Nephron progenitor cell (in vitro differentiated cells): Measurements from ENCODE around the gene MTF2.
A peak's percentile ranks its signal among the peaks of the same experiment; 100 is the strongest.

Source experiments
- DNase-seq: peaks from one replicate; pipeline ENCODE4 v3.0.0; 2021
- H3K27ac Mint-ChIP-seq: 2 replicates; pipeline ENCODE4 v1.8.0; 2021; ENCODE audit warnings: mild to moderate bottlenecking, moderate library complexity, mixed read lengths
- H3K27me3 Mint-ChIP-seq: 2 replicates; pipeline ENCODE4 v1.8.0; 2021; ENCODE audit warnings: mild to moderate bottlenecking, low read depth, mixed read lengths; ENCODE audit not compliant: poor library complexity
- H3K36me3 Mint-ChIP-seq: 2 replicates; pipeline ENCODE4 v1.8.0; 2021; ENCODE audit warnings: low read depth, mixed read lengths
- H3K4me1 Mint-ChIP-seq: 2 replicates; pipeline ENCODE4 v1.8.0; 2021; ENCODE audit warnings: mixed read lengths
- H3K4me3 Mint-ChIP-seq: 2 replicates; pipeline ENCODE4 v1.8.0; 2021; ENCODE audit warnings: mild to moderate bottlenecking, moderate library complexity, mixed read lengths
- H3K9me3 Mint-ChIP-seq: 2 replicates; pipeline ENCODE4 v1.8.0; 2021; ENCODE audit warnings: mild to moderate bottlenecking, moderate library complexity, mixed read lengths
- CTCF ChIP-seq: fragments of 200-600 bp; sonication (generic); IDR thresholded peaks from 2 replicates; pipeline ENCODE4 v1.5.0; 2021; ENCODE audit warnings: antibody characterized with exemption

The MTF2 gene

GRCh38 chr1:93108335-93108734, 29.3 kb downstream of the MTF2 start:
- no peak for TF ChIP-seq CTCF
- DNase-seq, result no peak
- H3K27ac Mint-ChIP-seq, result no peak overlapping the region

GRCh38 chr1:93109578-93109977, 30.5 kb downstream of the MTF2 start:
- no peaks in the 10 kb centered on the region for H3K27me3 Mint-ChIP-seq
- H3K36me3 Mint-ChIP-seq, result peaks cover 78% of the 10 kb centered on the region
- DNase-seq, result no peak
- no peak overlapping the region for H3K4me3 Mint-ChIP-seq
- peaks cover 43% of the 10 kb centered on the region for H3K9me3 Mint-ChIP-seq
- H3K4me1 Mint-ChIP-seq, result no peaks in the 10 kb centered on the region
- H3K27ac Mint-ChIP-seq, result peak overlapping the region; percentile 63
- TF ChIP-seq CTCF, result no peak

More at GRCh38 chr1:93108335-93108734, 29.3 kb downstream of the MTF2 start:
- Mint-ChIP-seq H3K9me3 (peaks cover 56% of the 10 kb centered on the region), H3K4me3 (no peak overlapping the region), H3K36me3 (peaks cover 84% of the 10 kb centered on the region), H3K4me1 (no peaks in the 10 kb centered on the region), H3K27me3 (no peaks in the 10 kb centered on the region)

GRCh38 chr1:93111065-93111464, 32.0 kb downstream of the MTF2 start:
- no peak for TF ChIP-seq CTCF
- H3K9me3 Mint-ChIP-seq, result peaks cover 28% of the 10 kb centered on the region
- H3K27me3 Mint-ChIP-seq, result no peaks in the 10 kb centered on the region
- H3K4me3 Mint-ChIP-seq, result no peak overlapping the region
- no peak for DNase-seq
- H3K36me3 Mint-ChIP-seq, result peaks cover 73% of the 10 kb centered on the region
- H3K4me1 Mint-ChIP-seq, result no peaks in the 10 kb centered on the region
- no peak overlapping the region for H3K27ac Mint-ChIP-seq

- H3K27me3 Mint-ChIP-seq, result no peaks in the 10 kb centered on the region
- no peak for TF ChIP-seq CTCF
- H3K9me3 Mint-ChIP-seq, result peaks cover 23% of the 10 kb centered on the region
- DNase-seq, result no peak
- H3K4me3 Mint-ChIP-seq, result no peak overlapping the region
- H3K4me1 Mint-ChIP-seq, result no peaks in the 10 kb centered on the region
- peak overlapping the region; percentile 91 for H3K27ac Mint-ChIP-seq
- H3K36me3 Mint-ChIP-seq, result peaks cover 73% of the 10 kb centered on the region
Observed at GRCh38 chr1:93111561-93111960, 32.5 kb downstream of the MTF2 start.

GRCh38 chr1:93113127-93113526, 34.0 kb downstream of the MTF2 start:
- no peak overlapping the region for H3K4me3 Mint-ChIP-seq
- peak overlapping the region; percentile 89 for H3K27ac Mint-ChIP-seq
- H3K9me3 Mint-ChIP-seq, result peaks cover 8% of the 10 kb centered on the region
- H3K27me3 Mint-ChIP-seq, result no peaks in the 10 kb centered on the region
- H3K36me3 Mint-ChIP-seq, result peaks cover 73% of the 10 kb centered on the region
- DNase-seq, result no peak
- H3K4me1 Mint-ChIP-seq, result no peaks in the 10 kb centered on the region
- no peak for TF ChIP-seq CTCF

- peaks cover 74% of the 10 kb centered on the region for H3K36me3 Mint-ChIP-seq
- no peak for TF ChIP-seq CTCF
- H3K4me3 Mint-ChIP-seq, result no peak overlapping the region
- no peak for DNase-seq
- H3K27me3 Mint-ChIP-seq, result no peaks in the 10 kb centered on the region
- H3K4me1 Mint-ChIP-seq, result no peaks in the 10 kb centered on the region
- no peaks in the 10 kb centered on the region for H3K9me3 Mint-ChIP-seq
- no peak overlapping the region for H3K27ac Mint-ChIP-seq
Observed at GRCh38 chr1:93114391-93114790, 35.3 kb downstream of the MTF2 start.
